Stimulated activated CD8-positive, alpha-beta memory T cell treated with anti-CD3 and anti-CD28 coated beads, Interleukin-15, amount 100 ng/mL, for 48 hours (primary cell): Measurements from ENCODE around the gene GREM2.

Source experiments
- DNase-seq, 2 donors: peaks; one replicate each; pipeline ENCODE4 v3.0.0-alpha.2; 2020; ENCODE audit warnings: low read depth in 2 of 2

Gene GREM2

GRCh38 chr1:240611619-240612480, at the start of gene GREM2:
TSS of gene GREM2 (minus strand) at chr1:240612155. CDS start at chr1:240493475, 118,680 bp downstream.
- peak; percentile 10 to 21 for DNase-seq

- no peak for DNase-seq
These were observed 46.5 kb upstream of the GREM2 start for GRCh38 chr1:240658312-240658960.

- no peak for DNase-seq
These were observed 44.6 kb upstream of the GREM2 start for GRCh38 chr1:240656531-240656930.

- no peak for DNase-seq
These were observed 41.0 kb upstream of the GREM2 start for GRCh38 chr1:240652961-240653409.

GRCh38 chr1:240652549-240652948, 40.6 kb upstream of the GREM2 start:
- DNase-seq: no peak

- DNase-seq: no peak
These were observed 38.9 kb upstream of the GREM2 start for GRCh38 chr1:240650877-240651276.

- no peak for DNase-seq
These were observed 38.1 kb upstream of the GREM2 start for GRCh38 chr1:240649733-240650721.

GRCh38 chr1:240646571-240647240, 34.8 kb upstream of the GREM2 start:
- DNase-seq: no peak

- no peak for DNase-seq
These were observed 32.8 kb upstream of the GREM2 start for GRCh38 chr1:240644732-240645131.

GRCh38 chr1:240635466-240636256, 23.7 kb upstream of the GREM2 start:
- DNase-seq: no peak

GRCh38 chr1:240630409-240630808, 18.5 kb upstream of the GREM2 start:
- DNase-seq: no peak

- DNase-seq: no peak
These were observed 9.3 kb upstream of the GREM2 start for GRCh38 chr1:240621249-240621648.

GRCh38 chr1:240619906-240620621, 8.1 kb upstream of the GREM2 start:
- DNase-seq: no peak

- no peak for DNase-seq
These were observed 7.4 kb upstream of the GREM2 start for GRCh38 chr1:240619357-240619756.

- no peak for DNase-seq
These were observed 7.0 kb upstream of the GREM2 start for GRCh38 chr1:240618946-240619345.

- DNase-seq: no peak
These were observed 4.1 kb upstream of the GREM2 start for GRCh38 chr1:240616018-240616417.

GRCh38 chr1:240613356-240614142, 1.6 kb upstream of the GREM2 start:
- no peak for DNase-seq

GRCh38 chr1:240612811-240613210, 856 bp upstream of the GREM2 start:
- DNase-seq: no peak

GRCh38 chr1:240611228-240611618, 732 bp downstream of the GREM2 start:
- no peak for DNase-seq
